GM12864 (cell line): Measurements from ENCODE around the gene ATP1B3.
"Not testable (repeated sequence)": the region's sequence is repeated elsewhere in the genome, so short reads cannot be mapped to it uniquely, and the experiment has no call there.

Source experiments
- DNase-seq: peaks from one replicate; pipeline ENCODE4 v3.0.0-alpha.2; 2011; ENCODE audit warnings: low read depth
- H3K4me3 ChIP-seq: 2 replicates; pipeline ENCODE4 v1.5.1; 2011; ENCODE audit warnings: mild to moderate bottlenecking, low read depth, low read length, control low read depth
- CTCF ChIP-seq: IDR thresholded peaks from 2 replicates; pipeline ENCODE4 v1.5.1; 2011; ENCODE audit warnings: low read depth, mild to moderate bottlenecking, moderate library complexity, low read length, control low read depth, inconsistent platforms; ENCODE audit errors: missing control alignments

Gene ATP1B3

DNA sequence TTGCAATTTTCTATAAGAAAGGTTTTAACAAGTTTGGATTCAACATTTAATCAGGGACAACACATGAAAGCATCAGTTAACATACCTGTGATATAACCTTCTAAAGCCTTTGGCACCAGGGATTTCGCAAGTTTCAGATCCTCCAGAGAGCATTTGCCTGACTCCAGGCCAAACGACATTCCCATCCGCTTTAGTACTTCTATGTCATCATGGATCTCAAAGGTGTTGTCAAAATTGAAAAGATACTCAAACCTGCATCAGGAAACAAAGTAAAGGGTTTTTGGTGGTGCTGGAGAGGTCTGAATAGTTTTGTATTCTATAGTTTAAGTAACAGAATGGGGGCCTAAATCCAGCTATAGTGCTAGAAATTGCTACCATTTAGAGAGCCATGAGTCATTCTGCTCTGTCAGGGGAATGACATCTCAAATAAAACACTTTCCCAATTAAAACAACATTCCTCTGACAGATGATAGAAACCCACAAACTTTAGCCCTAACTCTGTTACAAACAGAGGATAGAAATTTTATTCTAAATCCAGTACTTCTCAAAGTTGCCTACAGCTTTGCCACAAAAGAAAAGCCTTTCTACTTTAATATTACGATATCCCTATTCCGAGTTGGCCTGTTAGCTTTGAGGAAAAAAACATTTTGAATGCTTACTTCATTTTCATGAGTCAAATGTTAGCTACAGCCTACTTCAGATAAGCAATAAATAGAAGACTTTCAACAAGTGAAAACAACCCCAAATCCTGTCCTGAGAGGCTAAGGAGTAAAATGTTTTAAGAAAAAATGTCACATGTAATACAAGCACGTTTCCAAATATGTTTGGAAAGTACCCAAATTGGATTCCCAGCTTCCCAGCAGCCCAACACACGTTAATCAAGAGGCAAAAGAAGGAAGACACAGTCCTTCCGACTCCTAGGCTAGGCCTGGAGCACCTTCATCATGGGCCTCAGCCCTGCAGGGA lies 83.4 kb downstream of the ATP1B3 start:
- TF ChIP-seq CTCF = no peak
- H3K4me3 ChIP-seq = no peak overlapping the region
- DNase-seq = no peak

DNA sequence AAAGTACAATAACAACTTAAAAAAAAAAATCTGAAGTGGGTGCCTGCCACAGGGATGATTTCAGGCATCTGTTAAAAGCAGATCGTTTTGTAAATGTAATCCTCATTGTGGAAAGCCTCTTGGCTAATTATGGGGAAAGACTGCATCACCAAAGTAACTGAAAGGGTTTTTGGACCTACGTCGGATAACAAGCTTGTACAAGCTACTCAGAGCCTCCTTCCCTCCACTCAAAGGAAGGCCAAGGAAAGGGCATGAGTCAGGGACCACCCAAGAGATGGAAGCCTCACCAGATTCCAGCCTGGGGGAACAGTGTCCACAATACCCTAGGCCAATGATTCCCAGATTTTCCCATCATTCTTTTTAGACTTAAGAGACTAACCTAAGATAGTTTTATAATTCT lies 84.3 kb downstream of the ATP1B3 start:
- no peak for TF ChIP-seq CTCF
- no peak for DNase-seq
- no peak overlapping the region for H3K4me3 ChIP-seq

DNA sequence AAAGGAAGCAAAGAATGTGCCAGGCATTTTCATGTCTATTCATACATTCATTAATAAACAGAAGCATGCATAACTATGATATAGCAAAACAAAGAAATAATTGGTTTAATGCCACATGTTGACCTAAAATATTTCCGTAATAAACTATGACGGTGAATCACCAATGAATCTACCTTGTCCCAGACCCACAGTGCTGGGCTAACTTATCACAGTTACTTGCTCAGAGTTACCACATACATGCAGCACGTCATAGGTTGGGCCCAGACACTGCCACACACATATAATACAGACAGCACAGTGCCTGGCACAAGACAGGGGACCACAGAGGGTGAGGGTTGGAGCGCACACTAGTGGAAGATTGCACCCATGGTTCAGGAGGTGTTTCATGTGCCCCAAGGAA lies 86.9 kb downstream of the ATP1B3 start:
- DNase-seq = no peak

DNA sequence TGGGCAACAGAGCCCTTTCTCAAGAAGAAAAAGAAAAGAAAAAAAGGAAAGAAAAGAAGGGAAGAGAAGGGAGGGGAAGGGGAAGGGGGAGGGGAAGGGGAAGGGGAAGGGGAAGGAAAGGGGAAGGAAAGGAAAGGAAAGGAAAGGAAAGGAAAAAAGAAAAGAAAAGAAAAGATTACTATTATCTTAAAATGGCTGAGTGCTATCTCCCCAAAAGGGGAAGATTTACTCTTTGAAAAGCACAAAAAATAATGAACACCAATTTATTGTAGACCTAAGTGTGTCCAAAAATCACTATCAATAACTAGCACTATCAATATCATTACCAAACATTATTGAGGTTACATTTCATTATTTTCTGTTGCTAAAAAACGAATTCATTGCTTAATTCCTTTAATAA lies 89.0 kb downstream of the ATP1B3 start:
- no peak overlapping the region for H3K4me3 ChIP-seq
- no peak for TF ChIP-seq CTCF
- DNase-seq = no peak

More for the DNA sequence above, 86.9 kb downstream of the ATP1B3 start:
- H3K4me3 ChIP-seq = no peak overlapping the region
- TF ChIP-seq CTCF = no peak

- no peak for DNase-seq
- no peak for TF ChIP-seq CTCF
- H3K4me3 ChIP-seq = no peak overlapping the region
Measured at GRCh38 chr3:141969711-141970110, 93.3 kb downstream of the ATP1B3 start.

- H3K4me3 ChIP-seq = no peak overlapping the region
- DNase-seq = no peak
- no peak for TF ChIP-seq CTCF
Measured at GRCh38 chr3:141971571-141971970, 95.1 kb downstream of the ATP1B3 start.

- no peak for DNase-seq
- no peak overlapping the region for H3K4me3 ChIP-seq
- no peak for TF ChIP-seq CTCF
Measured at GRCh38 chr3:141972399-141972798, 96.0 kb downstream of the ATP1B3 start.

DNA sequence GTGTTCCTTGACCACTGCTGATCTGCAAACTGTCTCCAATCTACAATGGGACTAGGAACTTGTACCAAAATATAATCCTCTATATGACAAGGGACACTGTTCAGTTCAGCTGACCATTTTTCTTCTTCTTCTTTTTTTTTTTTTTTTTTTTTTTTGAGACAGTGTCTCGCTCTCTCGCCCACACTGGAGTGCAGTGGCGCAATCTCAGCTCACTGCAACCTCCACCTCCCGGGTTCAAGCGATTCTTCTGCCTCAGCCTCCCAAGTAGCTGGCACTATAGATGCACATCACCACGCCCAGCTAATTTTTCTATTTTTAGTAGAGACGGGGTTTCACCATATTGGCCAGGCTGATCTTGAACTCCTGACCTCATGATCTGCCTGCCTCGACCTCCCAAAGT lies 98.3 kb downstream of the ATP1B3 start:
- not testable (repeated sequence) for H3K4me3 ChIP-seq, DNase-seq
